Endothelial cell of umbilical vein (primary cell): ENCODE results near the gene ELMOD3. TPM values are rescaled to one million over a fixed set of nuclear protein-coding genes. Genes with fewer than 3 reads are reported as not detected.
"Not testable (repeated sequence)": the region's sequence is repeated elsewhere in the genome, so short reads cannot be mapped to it uniquely, and the experiment has no call there.

Source experiments
- BruUV-seq: library from RNA; stranded (reverse); fragments of 400-500 nt; replicated peaks from 2 replicates; lab custom pipeline; 2021; lab: Mats Ljungman, UMichigan
- CTCF ChIA-PET: fragments of 300-600, 350-600 bp; sonication (Branson Sonifier 250); formaldehyde crosslinking; loops from one replicate; lab custom pipeline; 2021; ENCODE audit warnings: antibody characterized with exemption, inconsistent platforms; lab: Charles Lee
- POLR2A ChIA-PET: fragments of 300-600, 350-600 bp; sonication (Branson Sonifier 250); formaldehyde crosslinking; loops from one replicate; lab custom pipeline; 2021; ENCODE audit warnings: antibody characterized with exemption, inconsistent platforms; lab: Charles Lee
- DNase-seq: peaks from one replicate; pipeline ENCODE4 v3.0.0-alpha.2; 2011; ENCODE audit warnings: low read depth, low spot score
- FAIRE-seq: peaks from 2 replicates; lab custom pipeline; 2011; peaks lifted over from hg19 to GRCh38; lab: Jason Lieb, UNC
- H2AFZ ChIP-seq: 2 replicates; pipeline ENCODE4 v1.6.0; 2012; ENCODE audit warnings: low read depth, low read length, control low read depth, inconsistent platforms
- H3K27ac ChIP-seq: 2 replicates; pipeline ENCODE4 v1.5.1; 2011; ENCODE audit warnings: low read depth, mild to moderate bottlenecking, control low read depth, low read length, moderate library complexity; ENCODE audit not compliant: insufficient read depth
- H3K27me3 ChIP-seq, 2 experiments: 2 replicates each; pipeline versions ENCODE4 v1.6.0 to v1.6.1; 2011; ENCODE audit warnings: low read length in 2 of 2, mixed read lengths in 1 of 2; ENCODE audit not compliant: control insufficient read depth in 2 of 2, insufficient read depth in 2 of 2
- H3K36me3 ChIP-seq, 2 experiments: 2 replicates in 1 of 2; 3 replicates in 1 of 2; pipeline ENCODE4 v1.5.1; 2011; ENCODE audit warnings: low read length in 2 of 2, mild to moderate bottlenecking in 1 of 2, moderate library complexity in 1 of 2; ENCODE audit not compliant: control insufficient read depth in 2 of 2, insufficient read depth in 2 of 2; ENCODE audit errors: extremely low read depth in 1 of 2
- H3K4me1 ChIP-seq: 3 replicates; pipeline ENCODE4 v1.5.1; 2011; ENCODE audit warnings: mild to moderate bottlenecking, low read length; ENCODE audit not compliant: control insufficient read depth, insufficient read depth; ENCODE audit errors: extremely low read depth
- H3K4me2 ChIP-seq: 2 replicates; pipeline ENCODE4 v1.6.1; 2011; ENCODE audit warnings: low read length, control low read depth, mixed read lengths; ENCODE audit not compliant: insufficient read depth
- H3K4me3 ChIP-seq, 3 experiments: fragments of 200-600 bp in 1 of 3; sonication (generic), shearing (Covaris generic) in 1 of 3; replicated peaks in 1 of 3; 2 replicates each; pipeline ENCODE4 v1.5.1; 2011 to 2016; ENCODE audit warnings: control low read depth in 3 of 3, low read length in 3 of 3, mild to moderate bottlenecking in 2 of 3, inconsistent platforms in 1 of 3, low read depth in 1 of 3, moderate library complexity in 1 of 3; ENCODE audit not compliant: insufficient read depth in 1 of 3
- H3K79me2 ChIP-seq: 2 replicates; pipeline ENCODE4 v1.6.0; 2012; ENCODE audit warnings: low read length, inconsistent platforms; ENCODE audit not compliant: control insufficient read depth, insufficient read depth
- H3K9ac ChIP-seq: replicated peaks from 2 replicates; pipeline ENCODE3; 2011; ENCODE audit warnings: low read length, control low read depth; ENCODE audit not compliant: insufficient read depth; ENCODE audit errors: extremely low read depth
- H3K9me1 ChIP-seq: replicated peaks from 3 replicates; pipeline ENCODE4 v1.6.0; 2011; ENCODE audit warnings: mild to moderate bottlenecking, low read length; ENCODE audit not compliant: control insufficient read depth, insufficient read depth; ENCODE audit errors: extremely low read depth
- H3K9me3 ChIP-seq: replicated peaks from 2 replicates; pipeline ENCODE4 v1.5.1; 2012; ENCODE audit warnings: low read length, inconsistent platforms; ENCODE audit not compliant: control insufficient read depth, insufficient read depth
- H4K20me1 ChIP-seq: replicated peaks from 2 replicates; pipeline ENCODE3; 2011; ENCODE audit warnings: mild to moderate bottlenecking, low read length; ENCODE audit not compliant: control insufficient read depth, insufficient read depth; ENCODE audit errors: extremely low read depth
- EZH2 ChIP-seq: IDR thresholded peaks from 2 replicates; pipeline ENCODE4 v1.6.1; 2012; ENCODE audit warnings: borderline replicate concordance, low read depth, mild to moderate bottlenecking, moderate library complexity, low read length, inconsistent platforms; ENCODE audit not compliant: severe bottlenecking
- JUN ChIP-seq: IDR thresholded peaks from 2 replicates; pipeline ENCODE4 v1.6.1; 2011; ENCODE audit warnings: borderline replicate concordance, low read depth; ENCODE audit not compliant: insufficient read length, insufficient read depth
- MAX ChIP-seq: IDR thresholded peaks from 2 replicates; pipeline ENCODE4 v1.6.1; 2011; ENCODE audit not compliant: insufficient read depth, insufficient read length
- MYC ChIP-seq: IDR thresholded peaks from one replicate; pipeline ENCODE4 v1.6.1; 2011; ENCODE audit warnings: mild to moderate bottlenecking, low read depth, low read length
- POLR2AphosphoS5 ChIP-seq: IDR thresholded peaks from 2 replicates; pipeline ENCODE4 v1.6.1; 2012; ENCODE audit warnings: low read depth, mild to moderate bottlenecking, control low read depth, low read length, moderate library complexity; ENCODE audit not compliant: insufficient read depth
- dilution Hi-C: fragments of 300-500 bp; cut with MboI; formaldehyde crosslinking; loops from one replicate; pipeline ENCODE4 v1.15.0; 2019; ENCODE audit warnings: low sequenced_read_pairs; ENCODE audit not compliant: extremely low pct_ligation_motif_present
- intact Hi-C: fragments of 100-400 bp; cut with micrococcal nuclease; formaldehyde crosslinking; loops from one replicate; pipeline ENCODE4 v1.10.0; 2022
- polyA plus RNA-seq, 4 experiments: library from polyadenylated mRNA; depleted of rRNA in 3 of 4; stranded (reverse) in 3 of 4; unstranded in 1 of 4; fragments of >200 nt; gene quantifications; 2 replicates each; pipeline versions ENCODE4 v1.2.1 to v1.2.3, GENCODE V29; 2011 to 2012; ENCODE audit warnings: missing spikeins in 1 of 4
- total RNA-seq: library from RNA; stranded (reverse); gene quantifications from 2 replicates; pipeline ENCODE4 v1.2.3, GENCODE V29; 2021

Gene ELMOD3
- total and polyA plus RNA-seq, 2 donors (not counting 3 experiments of a cell fraction or from before 2014, with no cell fraction given), result 12.3 to 22.0 TPM

- peaks cover 80% of the 10 kb centered on the region for H3K79me2 ChIP-seq
- TF ChIP-seq MYC, result no peak
- no peak for TF ChIP-seq EZH2
- no peak for TF ChIP-seq JUN
- TF ChIP-seq MAX, result no peak
- no peak for TF ChIP-seq POLR2AphosphoS5
- POLR2A ChIA-PET, result no interaction called here
- no peak for FAIRE-seq
- H3K4me1 ChIP-seq, result peaks cover 25% of the 10 kb centered on the region
- no peak overlapping the region for H3K4me2 ChIP-seq
- H2AFZ ChIP-seq, result no peak overlapping the region
- BruUV-seq, result no TSS peak
- no peak overlapping the region for H3K27ac ChIP-seq
- no peak overlapping the region for H3K9ac ChIP-seq
- no peaks in the 10 kb centered on the region for H3K9me1 ChIP-seq
- CTCF ChIA-PET, result interaction anchor here (0.8 to 1.2 kb wide), 2 partner anchors 13 to 229 kb away, joined by 3 to 5 read pairs; no protein-coding TSS in a partner anchor
- DNase-seq, result no peak
- peaks cover 9% of the 10 kb centered on the region for H4K20me1 ChIP-seq
- no peak overlapping the region for H3K4me3 ChIP-seq
- peaks cover 25 to 30% of the 10 kb centered on the region in 2 experiments for H3K36me3 ChIP-seq
- intact Hi-C loops, result no loop called here
- dilution Hi-C loops, result no loop called here
- H3K9me3 ChIP-seq, result no peaks in the 10 kb centered on the region
- no peaks in the 10 kb centered on the region for H3K27me3 ChIP-seq
Measured at GRCh38 chr2:85323351-85323987, 31.1 kb upstream of the ELMOD3 start.

GRCh38 chr2:85323988-85324367, 30.6 kb upstream of the ELMOD3 start:
- intact Hi-C loops, H3K27ac ChIP-seq, H3K9me3 ChIP-seq, BruUV-seq, H3K4me2 ChIP-seq, H3K27me3 ChIP-seq, dilution Hi-C loops, H4K20me1 ChIP-seq, H3K9me1 ChIP-seq, FAIRE-seq, POLR2A ChIA-PET, H3K9ac ChIP-seq, DNase-seq, H2AFZ ChIP-seq, H3K4me3 ChIP-seq: not testable (repeated sequence)
- CTCF ChIA-PET, result interaction anchor here (0.8 to 1.2 kb wide), 2 partner anchors 12 to 228 kb away, joined by 3 to 5 read pairs; no protein-coding TSS in a partner anchor
- peaks cover 29% of the 10 kb centered on the region for H3K4me1 ChIP-seq
- peaks cover 77% of the 10 kb centered on the region for H3K79me2 ChIP-seq
- H3K36me3 ChIP-seq, result peaks cover 22 to 26% of the 10 kb centered on the region in 2 experiments
